ENCODE results near the gene CFAP107. TPM values are rescaled to one million over a fixed set of nuclear protein-coding genes. Genes with fewer than 3 reads are reported as not detected.

CFAP107 gene
- total and polyA plus RNA-seq, 8 donors = 0.19 to 0.92 (median 0.26) TPM; not detected in 5

DNA sequence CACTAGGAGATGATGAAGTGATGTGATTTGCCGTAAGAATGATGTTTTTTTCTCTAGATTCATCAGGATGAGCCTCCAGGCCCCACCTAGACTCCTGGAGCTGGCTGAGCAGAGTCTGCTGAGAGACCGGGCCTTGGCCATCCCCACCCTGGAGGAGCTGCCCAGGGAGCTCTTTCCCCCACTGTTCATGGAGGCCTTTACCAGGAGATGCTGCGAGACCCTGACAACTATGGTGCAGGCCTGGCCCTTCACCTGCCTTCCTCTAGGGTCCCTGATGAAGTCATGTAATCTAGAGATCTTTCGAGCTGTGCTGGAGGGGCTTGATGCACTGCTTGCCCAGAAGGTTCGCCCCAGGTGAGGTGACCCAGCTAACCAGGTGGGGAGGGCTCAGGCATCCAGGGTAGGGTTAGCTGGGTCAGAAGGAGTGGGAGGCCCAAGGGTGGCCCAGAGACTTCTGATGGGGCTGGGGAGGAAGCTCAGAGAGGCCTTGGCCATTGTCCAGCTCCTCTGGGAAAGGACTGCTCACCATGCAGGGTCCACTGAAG lies 28.9 kb downstream of the CFAP107 start:
- DNase-seq (no peak), FAIRE-seq (no peak), ATAC-seq (no peak)
- Histone ChIP-seq H3K27ac (no peak overlapping the region), H3K36me3 (no peaks in the 10 kb centered on the region), H3K9me3 (no peaks in the 10 kb centered on the region), H3K4me1 (no peaks in the 10 kb centered on the region), H3K4me3 (no peak overlapping the region), H3K27me3 (no peaks in the 10 kb centered on the region)
- 67 to 80% methylated on average over 5 of the region's 5 CpGs for WGBS, 2 donors
- intact Hi-C loops (cut with DNase I) = no loop called here
- TF ChIP-seq, protein P1, sequence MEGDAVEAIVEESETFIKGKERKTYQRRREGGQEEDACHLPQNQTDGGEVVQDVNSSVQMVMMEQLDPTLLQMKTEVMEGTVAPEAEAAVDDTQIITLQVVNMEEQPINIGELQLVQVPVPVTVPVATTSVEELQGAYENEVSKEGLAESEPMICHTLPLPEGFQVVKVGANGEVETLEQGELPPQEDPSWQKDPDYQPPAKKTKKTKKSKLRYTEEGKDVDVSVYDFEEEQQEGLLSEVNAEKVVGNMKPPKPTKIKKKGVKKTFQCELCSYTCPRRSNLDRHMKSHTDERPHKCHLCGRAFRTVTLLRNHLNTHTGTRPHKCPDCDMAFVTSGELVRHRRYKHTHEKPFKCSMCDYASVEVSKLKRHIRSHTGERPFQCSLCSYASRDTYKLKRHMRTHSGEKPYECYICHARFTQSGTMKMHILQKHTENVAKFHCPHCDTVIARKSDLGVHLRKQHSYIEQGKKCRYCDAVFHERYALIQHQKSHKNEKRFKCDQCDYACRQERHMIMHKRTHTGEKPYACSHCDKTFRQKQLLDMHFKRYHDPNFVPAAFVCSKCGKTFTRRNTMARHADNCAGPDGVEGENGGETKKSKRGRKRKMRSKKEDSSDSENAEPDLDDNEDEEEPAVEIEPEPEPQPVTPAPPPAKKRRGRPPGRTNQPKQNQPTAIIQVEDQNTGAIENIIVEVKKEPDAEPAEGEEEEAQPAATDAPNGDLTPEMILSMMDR (IDR thresholded peaks at IDR 0.05) = no peak

DNA sequence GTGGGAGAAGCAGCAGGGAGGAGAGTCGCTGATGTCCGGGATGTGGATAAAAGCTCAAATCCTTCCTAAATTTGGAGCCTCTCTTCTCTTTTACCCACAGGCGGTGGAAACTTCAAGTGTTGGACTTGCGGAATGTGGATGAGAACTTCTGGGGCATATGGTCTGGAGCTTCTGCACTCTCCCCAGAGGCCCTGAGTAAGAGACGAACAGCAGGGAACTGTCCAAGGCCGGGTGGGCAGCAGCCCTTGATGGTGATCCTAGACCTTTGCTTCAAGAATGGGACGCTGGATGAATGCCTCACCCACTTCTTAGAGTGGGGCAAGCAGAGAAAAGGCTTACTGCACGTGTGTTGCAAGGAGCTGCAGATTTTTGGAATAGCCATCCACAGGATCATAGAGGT lies 29.4 kb downstream of the CFAP107 start:
- Histone ChIP-seq H3K36me3 (no peaks in the 10 kb centered on the region), H3K4me3 (no peak overlapping the region), H3K27me3 (no peaks in the 10 kb centered on the region), H3K4me1 (no peaks in the 10 kb centered on the region), H3K27ac (no peak overlapping the region), H3K9me3 (no peaks in the 10 kb centered on the region)
- DNase-seq (no peak), ATAC-seq (no peak), FAIRE-seq (no peak)
- intact Hi-C loops (cut with DNase I) = no loop called here
- WGBS, 2 donors = 62 to 69% methylated on average over 8 of the region's 8 CpGs
- TF ChIP-seq, protein P1 (IDR thresholded peaks at IDR 0.05) = no peak

- H3K27ac ChIP-seq = no peak overlapping the region
- H3K4me1 ChIP-seq = no peaks in the 10 kb centered on the region
- H3K27me3 ChIP-seq = no peaks in the 10 kb centered on the region
- TF ChIP-seq, protein P1 (IDR thresholded peaks at IDR 0.05) = no peak
- ATAC-seq (no peak), FAIRE-seq (no peak), DNase-seq (no peak)
- H3K4me3 ChIP-seq = no peak overlapping the region
- no peaks in the 10 kb centered on the region for H3K36me3 ChIP-seq
- no peaks in the 10 kb centered on the region for H3K9me3 ChIP-seq
- intact Hi-C loops (cut with DNase I) = no loop called here
- WGBS, 2 donors = 68 to 78% methylated on average over 15 of the region's 15 CpGs
These were observed 31.0 kb downstream of the CFAP107 start for GRCh38 chr1:12776801-12777557.

DNA sequence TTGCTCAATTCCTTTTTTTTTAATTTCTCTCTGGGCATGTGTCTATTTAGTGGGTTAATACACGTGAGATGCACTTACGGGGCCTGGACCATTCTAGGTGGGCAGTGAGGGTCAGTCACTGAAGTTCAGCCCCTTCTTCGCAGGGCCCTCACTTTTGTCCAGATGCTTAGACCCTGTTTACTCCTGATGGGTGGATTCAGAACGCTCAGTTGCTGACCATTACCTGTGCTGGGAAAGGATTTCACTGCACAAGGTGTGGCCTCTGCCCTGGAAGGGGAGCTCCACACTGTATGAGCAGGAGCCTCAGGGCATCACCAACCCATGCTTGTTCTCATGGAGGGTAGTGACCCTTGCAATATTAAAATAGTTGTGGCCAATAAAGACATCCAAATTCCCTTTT lies 32.1 kb downstream of the CFAP107 start:
- ATAC-seq = no peak
- intact Hi-C loops (cut with DNase I) = no loop called here

More for the DNA sequence above, 32.1 kb downstream of the CFAP107 start:
- FAIRE-seq (no peak), DNase-seq (no peak)
- TF ChIP-seq, protein P1 (IDR thresholded peaks at IDR 0.05) = no peak
- H3K4me3 ChIP-seq = no peak overlapping the region
- no peaks in the 10 kb centered on the region for H3K36me3 ChIP-seq
- H3K9me3 ChIP-seq = no peaks in the 10 kb centered on the region
- 61 to 69% methylated on average over 4 of the region's 4 CpGs for WGBS, 2 donors
- H3K27me3 ChIP-seq = no peaks in the 10 kb centered on the region
- no peaks in the 10 kb centered on the region for H3K4me1 ChIP-seq
- H3K27ac ChIP-seq = no peak overlapping the region
